Measurements from ENCODE around the gene WDR3.
A peak's percentile ranks its signal among the peaks of the same experiment; 100 is the strongest.
"Not testable (repeated sequence)": the region's sequence is repeated elsewhere in the genome, so short reads cannot be mapped to it uniquely, and the experiment has no call there.

WDR3 gene

GRCh38 chr1:117929343-117930172, at the start of gene WDR3, which contains the start of gene GDAP2:
Gene WDR3, plus strand, starts transcription at chr1:117929739. Its CDS starts 3,581 bp downstream, at chr1:117933320.
Gene GDAP2, minus strand, starts transcription at chr1:117929621. Its CDS starts 9,264 bp downstream, at chr1:117920357.
- DNase-seq, result peak; percentile 97

GRCh38 chr1:117883616-117884015, 45.9 kb upstream of the WDR3 start:
- DNase-seq, result no peak

GRCh38 chr1:117886101-117886795, 43.3 kb upstream of the WDR3 start:
- no peak for DNase-seq

- DNase-seq, result no peak
Measured at GRCh38 chr1:117890452-117890851, 39.1 kb upstream of the WDR3 start.

GRCh38 chr1:117892512-117892911, 37.0 kb upstream of the WDR3 start:
- DNase-seq, result no peak

GRCh38 chr1:117894078-117894477, 35.5 kb upstream of the WDR3 start:
- DNase-seq, result no peak

GRCh38 chr1:117895482-117896114, 33.9 kb upstream of the WDR3 start:
- DNase-seq, result peak; percentile 36

GRCh38 chr1:117897551-117897950, 32.0 kb upstream of the WDR3 start:
- DNase-seq, result no peak

GRCh38 chr1:117899801-117900200, 29.7 kb upstream of the WDR3 start:
- DNase-seq, result no peak

- no peak for DNase-seq
Measured at GRCh38 chr1:117902944-117903343, 26.6 kb upstream of the WDR3 start.

GRCh38 chr1:117904485-117904884, 25.1 kb upstream of the WDR3 start:
- no peak for DNase-seq

- no peak for DNase-seq
Measured at GRCh38 chr1:117905019-117905418, 24.5 kb upstream of the WDR3 start.

GRCh38 chr1:117911051-117911450, 18.5 kb upstream of the WDR3 start:
- DNase-seq, result no peak

GRCh38 chr1:117919376-117919775, 10.2 kb upstream of the WDR3 start:
- no peak for DNase-seq

GRCh38 chr1:117921991-117922390, 7.5 kb upstream of the WDR3 start:
- DNase-seq, result no peak

- DNase-seq, result not testable (repeated sequence)
Measured at GRCh38 chr1:117922717-117923116, 6.8 kb upstream of the WDR3 start.

- DNase-seq, result no peak
Measured at GRCh38 chr1:117925981-117926380, 3.6 kb upstream of the WDR3 start.

- DNase-seq, result peak; percentile 30
Measured at GRCh38 chr1:117928881-117929342, 627 bp upstream of the WDR3 start.

GRCh38 chr1:117930173-117930447, 571 bp downstream of the WDR3 start:
- DNase-seq, result no peak

GRCh38 chr1:117930484-117930883, 945 bp downstream of the WDR3 start:
- no peak for DNase-seq

- DNase-seq, result no peak
Measured at GRCh38 chr1:117932576-117932975, 3.0 kb downstream of the WDR3 start.

GRCh38 chr1:117933769-117934168, 4.2 kb downstream of the WDR3 start:
- DNase-seq, result no peak

- DNase-seq, result no peak
Measured at GRCh38 chr1:117942293-117942692, 12.8 kb downstream of the WDR3 start.

GRCh38 chr1:117952386-117952785, 22.8 kb downstream of the WDR3 start:
- no peak for DNase-seq
